Gastrocnemius medialis (tissue), 4 donors: ENCODE results near the gene TAF5L.

Experiments
- POLR2A ChIP-seq, 2 donors: fragments of 450-650 bp; IDR thresholded peaks; one replicate each; pipeline ENCODE4 v1.6.1; 2017; ENCODE audit warnings: antibody characterized with exemption in 2 of 2, mild to moderate bottlenecking in 2 of 2, moderate library complexity in 2 of 2
- TF ChIP-seq, protein P1 (sequence below), 5 experiments: fragments of 450-650 bp in 3 of 5; fragments of 200-600 bp in 2 of 5; sonication (generic) in 2 of 5; IDR thresholded peaks in 4 of 5; conservative IDR thresholded peaks in 1 of 5; 1 replicate in 4 of 5; 2 replicates in 1 of 5; pipeline ENCODE4 v1.5.1; 2016 to 2019; ENCODE audit warnings: antibody characterized with exemption in 5 of 5, mild to moderate bottlenecking in 3 of 5, moderate library complexity in 3 of 5

DNA sequence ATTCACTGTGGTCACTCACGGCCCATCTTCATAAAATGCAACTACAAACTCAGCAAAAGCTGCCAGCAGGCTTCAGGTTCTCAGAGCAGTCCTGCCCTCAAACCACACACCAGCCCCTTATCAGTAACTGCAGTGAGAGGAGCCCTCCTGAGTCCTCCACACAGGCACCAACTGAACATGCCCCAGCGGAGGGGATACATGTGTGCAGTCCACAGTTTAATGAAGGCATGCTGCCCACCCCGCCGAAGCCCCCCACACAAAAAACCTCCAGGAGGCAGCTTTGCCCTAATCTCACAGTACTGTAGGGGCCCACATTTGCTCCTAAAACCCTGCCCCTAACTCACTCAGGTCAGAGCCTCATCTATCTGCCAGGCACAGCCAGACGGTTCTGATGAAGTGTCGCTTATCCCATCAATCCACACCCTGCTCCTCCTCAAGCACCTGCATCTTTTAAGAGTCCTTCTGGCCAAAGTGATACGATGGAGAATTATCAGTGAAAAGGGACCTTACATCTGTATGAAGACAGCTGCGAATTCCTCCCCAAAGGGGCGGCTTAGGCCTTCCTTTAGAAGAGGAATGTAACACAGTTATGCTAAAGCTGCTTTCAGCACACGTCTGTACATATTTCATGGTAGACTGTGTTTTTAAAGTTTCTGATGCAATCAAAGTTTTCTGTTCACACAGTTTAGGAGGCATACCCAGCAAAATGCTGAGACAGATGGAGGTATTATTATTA, 70.9 kb downstream of the TAF5L start:
- TF ChIP-seq, protein P1, sequence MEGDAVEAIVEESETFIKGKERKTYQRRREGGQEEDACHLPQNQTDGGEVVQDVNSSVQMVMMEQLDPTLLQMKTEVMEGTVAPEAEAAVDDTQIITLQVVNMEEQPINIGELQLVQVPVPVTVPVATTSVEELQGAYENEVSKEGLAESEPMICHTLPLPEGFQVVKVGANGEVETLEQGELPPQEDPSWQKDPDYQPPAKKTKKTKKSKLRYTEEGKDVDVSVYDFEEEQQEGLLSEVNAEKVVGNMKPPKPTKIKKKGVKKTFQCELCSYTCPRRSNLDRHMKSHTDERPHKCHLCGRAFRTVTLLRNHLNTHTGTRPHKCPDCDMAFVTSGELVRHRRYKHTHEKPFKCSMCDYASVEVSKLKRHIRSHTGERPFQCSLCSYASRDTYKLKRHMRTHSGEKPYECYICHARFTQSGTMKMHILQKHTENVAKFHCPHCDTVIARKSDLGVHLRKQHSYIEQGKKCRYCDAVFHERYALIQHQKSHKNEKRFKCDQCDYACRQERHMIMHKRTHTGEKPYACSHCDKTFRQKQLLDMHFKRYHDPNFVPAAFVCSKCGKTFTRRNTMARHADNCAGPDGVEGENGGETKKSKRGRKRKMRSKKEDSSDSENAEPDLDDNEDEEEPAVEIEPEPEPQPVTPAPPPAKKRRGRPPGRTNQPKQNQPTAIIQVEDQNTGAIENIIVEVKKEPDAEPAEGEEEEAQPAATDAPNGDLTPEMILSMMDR (IDR thresholded peaks at IDR 0.05 in 4 of 5, conservative IDR thresholded peaks at IDR 0.05 in 1 of 5): no peak
- TF ChIP-seq POLR2A (IDR thresholded peaks at IDR 0.05): no peak
